CD4-positive, alpha-beta T cell treated with Interleukin-17A for 1 hour (primary cell): ENCODE data around the gene VEGFA.
A peak's percentile ranks its signal among the peaks of the same experiment; 100 is the strongest.
"Not testable (repeated sequence)": the region's sequence is repeated elsewhere in the genome, so short reads cannot be mapped to it uniquely, and the experiment has no call there.

Experiments
- DNase-seq: peaks from one replicate; pipeline ENCODE4 v3.0.0-alpha.2; 2020

Gene VEGFA

GRCh38 chr6:43806043-43806757, 36.2 kb downstream of the VEGFA start:
- DNase-seq = no peak

GRCh38 chr6:43806758-43807227, 36.8 kb downstream of the VEGFA start:
- DNase-seq = no peak

GRCh38 chr6:43807228-43808061, 37.4 kb downstream of the VEGFA start:
- no peak for DNase-seq

GRCh38 chr6:43808412-43808811, 38.4 kb downstream of the VEGFA start:
- no peak for DNase-seq

- DNase-seq = no peak
These were observed 39.6 kb downstream of the VEGFA start for GRCh38 chr6:43809417-43810305.

- DNase-seq = no peak
These were observed 41.1 kb downstream of the VEGFA start for GRCh38 chr6:43810965-43811732.

GRCh38 chr6:43811733-43812099, 41.7 kb downstream of the VEGFA start:
- no peak for DNase-seq

- peak; percentile 57 for DNase-seq
These were observed 43.0 kb downstream of the VEGFA start for GRCh38 chr6:43812850-43813578.

GRCh38 chr6:43814111-43814510, 44.1 kb downstream of the VEGFA start:
- no peak for DNase-seq

- DNase-seq = no peak
These were observed 44.9 kb downstream of the VEGFA start for GRCh38 chr6:43814865-43815264.

GRCh38 chr6:43817192-43817591, 47.2 kb downstream of the VEGFA start:
- no peak for DNase-seq

- DNase-seq = not testable (repeated sequence)
These were observed 49.0 kb downstream of the VEGFA start for GRCh38 chr6:43818973-43819372.

- DNase-seq = no peak
These were observed 49.9 kb downstream of the VEGFA start for GRCh38 chr6:43819958-43820357.

- DNase-seq = no peak
These were observed 50.5 kb downstream of the VEGFA start for GRCh38 chr6:43820486-43820885.

- DNase-seq = no peak
These were observed 51.3 kb downstream of the VEGFA start for GRCh38 chr6:43821101-43821886.

GRCh38 chr6:43823390-43823789, 53.4 kb downstream of the VEGFA start:
- DNase-seq = no peak

- no peak for DNase-seq
These were observed 54.1 kb downstream of the VEGFA start for GRCh38 chr6:43823879-43824702.

GRCh38 chr6:43824703-43825064, 54.7 kb downstream of the VEGFA start:
- no peak for DNase-seq

GRCh38 chr6:43825187-43826115, 55.4 kb downstream of the VEGFA start:
- DNase-seq = no peak
